ENCODE measurements around the gene ESRRB. TPM values are rescaled to one million over a fixed set of nuclear protein-coding genes. Genes with fewer than 3 reads are reported as not detected.

Gene ESRRB
- total RNA-seq, 1 donor from 2014 or later = 0.15 TPM

- Mint-ChIP-seq H3K27ac (ENCODE audit: unreplicated experiment) (no peak overlapping the region), H3K27me3 (ENCODE audit: low read depth) (peaks cover 12% of the 10 kb centered on the region), H3K36me3 (ENCODE audit: low read depth) (no peaks in the 10 kb centered on the region), H3K4me3 (ENCODE audit: unreplicated experiment) (no peak overlapping the region), H3K9me3 (ENCODE audit: low read depth) (peaks cover 2% of the 10 kb centered on the region), H3K4me1 (ENCODE audit: low read depth) (no peaks in the 10 kb centered on the region)
- no peak for DNase-seq (ENCODE audit: low spot score)
- TF ChIP-seq, protein P1, sequence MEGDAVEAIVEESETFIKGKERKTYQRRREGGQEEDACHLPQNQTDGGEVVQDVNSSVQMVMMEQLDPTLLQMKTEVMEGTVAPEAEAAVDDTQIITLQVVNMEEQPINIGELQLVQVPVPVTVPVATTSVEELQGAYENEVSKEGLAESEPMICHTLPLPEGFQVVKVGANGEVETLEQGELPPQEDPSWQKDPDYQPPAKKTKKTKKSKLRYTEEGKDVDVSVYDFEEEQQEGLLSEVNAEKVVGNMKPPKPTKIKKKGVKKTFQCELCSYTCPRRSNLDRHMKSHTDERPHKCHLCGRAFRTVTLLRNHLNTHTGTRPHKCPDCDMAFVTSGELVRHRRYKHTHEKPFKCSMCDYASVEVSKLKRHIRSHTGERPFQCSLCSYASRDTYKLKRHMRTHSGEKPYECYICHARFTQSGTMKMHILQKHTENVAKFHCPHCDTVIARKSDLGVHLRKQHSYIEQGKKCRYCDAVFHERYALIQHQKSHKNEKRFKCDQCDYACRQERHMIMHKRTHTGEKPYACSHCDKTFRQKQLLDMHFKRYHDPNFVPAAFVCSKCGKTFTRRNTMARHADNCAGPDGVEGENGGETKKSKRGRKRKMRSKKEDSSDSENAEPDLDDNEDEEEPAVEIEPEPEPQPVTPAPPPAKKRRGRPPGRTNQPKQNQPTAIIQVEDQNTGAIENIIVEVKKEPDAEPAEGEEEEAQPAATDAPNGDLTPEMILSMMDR (IDR thresholded peaks at IDR 0.05) = no peak
Measured at GRCh38 chr14:76537906-76538647, 162.1 kb downstream of the ESRRB start.

DNA sequence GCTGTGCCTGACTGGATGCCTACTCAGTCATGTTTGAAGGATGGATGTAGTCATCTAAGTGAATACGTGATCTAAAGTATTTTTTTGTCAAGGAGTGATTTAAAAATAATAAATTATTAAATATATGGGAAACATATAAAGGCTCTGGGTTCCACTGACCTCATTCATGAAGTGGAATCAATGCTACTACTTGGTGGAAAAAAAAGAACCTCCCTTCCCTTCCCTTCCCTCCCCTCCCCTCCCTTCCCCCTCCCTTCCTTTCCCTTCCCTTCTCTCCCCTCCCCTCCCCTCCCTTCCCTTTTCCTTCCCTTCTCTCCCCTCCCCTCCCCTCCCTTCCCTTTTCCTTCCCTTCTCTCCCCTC lies 162.7 kb downstream of the ESRRB start:
- H3K9me3 Mint-ChIP-seq (ENCODE audit: low read depth) = peaks cover 2% of the 10 kb centered on the region

GRCh38 chr14:76539130-76539529 lies 163.2 kb downstream of the ESRRB start:
- DNase-seq (ENCODE audit: low spot score) = no peak
- H3K9me3 Mint-ChIP-seq (ENCODE audit: low read depth) = peaks cover 2% of the 10 kb centered on the region
- H3K36me3 Mint-ChIP-seq (ENCODE audit: low read depth) = no peaks in the 10 kb centered on the region
- H3K4me3 Mint-ChIP-seq (ENCODE audit: unreplicated experiment) = no peak overlapping the region
- TF ChIP-seq, protein P1 (IDR thresholded peaks at IDR 0.05) = no peak
- peaks cover 12% of the 10 kb centered on the region for H3K27me3 Mint-ChIP-seq (ENCODE audit: low read depth)
- no peak overlapping the region for H3K27ac Mint-ChIP-seq (ENCODE audit: unreplicated experiment)
- H3K4me1 Mint-ChIP-seq (ENCODE audit: low read depth) = no peaks in the 10 kb centered on the region

More for the DNA sequence above, 162.7 kb downstream of the ESRRB start:
- H3K27me3 Mint-ChIP-seq (ENCODE audit: low read depth) = peaks cover 12% of the 10 kb centered on the region
- no peak for DNase-seq (ENCODE audit: low spot score)
- TF ChIP-seq, protein P1 (IDR thresholded peaks at IDR 0.05) = no peak
- no peak overlapping the region for H3K27ac Mint-ChIP-seq (ENCODE audit: unreplicated experiment)
- H3K4me3 Mint-ChIP-seq (ENCODE audit: unreplicated experiment) = no peak overlapping the region
- no peaks in the 10 kb centered on the region for H3K4me1 Mint-ChIP-seq (ENCODE audit: low read depth)
- H3K36me3 Mint-ChIP-seq (ENCODE audit: low read depth) = no peaks in the 10 kb centered on the region

DNA sequence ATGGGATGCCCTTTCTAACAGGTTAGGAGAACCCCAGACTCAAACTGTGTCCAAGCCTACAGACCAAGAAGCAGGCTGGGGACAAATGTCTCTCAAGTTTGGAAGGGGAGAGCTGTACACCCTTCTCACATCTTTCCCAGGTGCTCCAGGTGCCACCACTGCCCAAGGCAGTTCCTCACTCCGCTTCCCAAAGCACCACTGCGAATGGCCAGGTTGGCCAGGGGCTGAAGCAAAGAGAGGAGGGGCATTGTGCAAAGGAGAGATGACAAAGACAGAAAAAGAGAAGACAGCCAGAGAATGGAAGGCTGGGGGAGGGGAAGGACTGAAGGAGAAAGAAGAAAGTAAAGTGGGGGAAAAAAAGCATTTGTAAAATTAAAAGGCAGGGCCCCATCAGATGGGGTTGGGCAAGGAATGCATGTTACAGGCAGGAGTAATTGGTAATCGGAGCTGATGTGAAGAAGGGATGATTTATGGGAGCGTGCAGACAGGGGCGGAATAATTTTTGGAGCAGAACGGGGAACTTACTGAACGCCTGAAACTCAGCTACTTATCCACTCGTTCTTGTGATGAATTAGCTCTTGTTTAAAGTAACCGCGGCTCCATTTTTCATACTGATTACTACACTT lies 165.8 kb downstream of the ESRRB start:
- no peaks in the 10 kb centered on the region for H3K9me3 Mint-ChIP-seq (ENCODE audit: low read depth)
- no peak overlapping the region for H3K27ac Mint-ChIP-seq (ENCODE audit: unreplicated experiment)
- H3K36me3 Mint-ChIP-seq (ENCODE audit: low read depth) = no peaks in the 10 kb centered on the region
- peaks cover 11% of the 10 kb centered on the region for H3K27me3 Mint-ChIP-seq (ENCODE audit: low read depth)
- H3K4me1 Mint-ChIP-seq (ENCODE audit: low read depth) = no peaks in the 10 kb centered on the region
- DNase-seq (ENCODE audit: low spot score) = no peak
- TF ChIP-seq, protein P1 (IDR thresholded peaks at IDR 0.05) = no peak
- no peak overlapping the region for H3K4me3 Mint-ChIP-seq (ENCODE audit: unreplicated experiment)

- Mint-ChIP-seq H3K4me1 (ENCODE audit: low read depth) (no peaks in the 10 kb centered on the region), H3K36me3 (ENCODE audit: low read depth) (no peaks in the 10 kb centered on the region), H3K9me3 (ENCODE audit: low read depth) (no peaks in the 10 kb centered on the region), H3K4me3 (ENCODE audit: unreplicated experiment) (no peak overlapping the region), H3K27ac (ENCODE audit: unreplicated experiment) (no peak overlapping the region), H3K27me3 (ENCODE audit: low read depth) (peaks cover 5% of the 10 kb centered on the region)
- TF ChIP-seq, protein P1 (IDR thresholded peaks at IDR 0.05) = peak; percentile 74
- DNase-seq (ENCODE audit: low spot score) = no peak
Measured at GRCh38 chr14:76546426-76547221, 170.7 kb downstream of the ESRRB start.

Data from chondrocyte (in vitro differentiated cells).